NCI-H2081 treated with DMSO at 0.1 percent for 48 hours (cell line): ENCODE results near the gene STAB1.

ENCODE experiments used
- DNase-seq: peaks from one replicate; lab custom pipeline; 2025; lab: John Stamatoyannopoulos, UW

STAB1 gene

GRCh38 chr3:52483577-52484381, 11.4 kb upstream of the STAB1 start:
- DNase-seq = no peak

GRCh38 chr3:52484680-52485461, 10.3 kb upstream of the STAB1 start:
- no peak for DNase-seq

- DNase-seq = no peak
Measured at GRCh38 chr3:52487050-52487787, 7.9 kb upstream of the STAB1 start.

GRCh38 chr3:52487788-52488691, 7.1 kb upstream of the STAB1 start:
- no peak for DNase-seq

GRCh38 chr3:52488746-52489145, 6.4 kb upstream of the STAB1 start:
- DNase-seq = no peak

- no peak for DNase-seq
Measured at GRCh38 chr3:52489453-52489852, 5.7 kb upstream of the STAB1 start.

- DNase-seq = no peak
Measured at GRCh38 chr3:52490035-52490938, 4.9 kb upstream of the STAB1 start.

GRCh38 chr3:52490939-52491526, 4.1 kb upstream of the STAB1 start:
- no peak for DNase-seq

GRCh38 chr3:52492059-52492458, 3.1 kb upstream of the STAB1 start:
- DNase-seq = no peak

GRCh38 chr3:52493232-52494017, 1.7 kb upstream of the STAB1 start:
- no peak for DNase-seq

- no peak for DNase-seq
Measured at GRCh38 chr3:52494445-52494844, 693 bp upstream of the STAB1 start.

GRCh38 chr3:52495777-52496602, 852 bp downstream of the STAB1 start:
- DNase-seq = no peak

- DNase-seq = no peak
Measured at GRCh38 chr3:52498137-52499054, 3.3 kb downstream of the STAB1 start.

GRCh38 chr3:52501046-52501445, 5.9 kb downstream of the STAB1 start:
- no peak for DNase-seq

- no peak for DNase-seq
Measured at GRCh38 chr3:52502001-52502400, 6.9 kb downstream of the STAB1 start.

- no peak for DNase-seq
Measured at GRCh38 chr3:52502808-52503350, 7.7 kb downstream of the STAB1 start.
